Prostate gland (tissue), 2 donors: ENCODE data around the gene BBOX1.

Experiments used
- POLR2A ChIP-seq: fragments of 450-650 bp; IDR thresholded peaks from one replicate; pipeline ENCODE4 v1.6.1; 2016; ENCODE audit warnings: antibody characterized with exemption, mild to moderate bottlenecking
- TF ChIP-seq, protein P1 (sequence below), 4 experiments: fragments of 200-600 bp in 2 of 4; fragments of 450-650 bp in 2 of 4; sonication (generic) in 2 of 4; IDR thresholded peaks; 1 replicate in 3 of 4; 2 replicates in 1 of 4; pipeline ENCODE4 v1.5.1; 2016 to 2019; ENCODE audit warnings: antibody characterized with exemption in 4 of 4, mild to moderate bottlenecking in 2 of 4, moderate library complexity in 2 of 4

DNA sequence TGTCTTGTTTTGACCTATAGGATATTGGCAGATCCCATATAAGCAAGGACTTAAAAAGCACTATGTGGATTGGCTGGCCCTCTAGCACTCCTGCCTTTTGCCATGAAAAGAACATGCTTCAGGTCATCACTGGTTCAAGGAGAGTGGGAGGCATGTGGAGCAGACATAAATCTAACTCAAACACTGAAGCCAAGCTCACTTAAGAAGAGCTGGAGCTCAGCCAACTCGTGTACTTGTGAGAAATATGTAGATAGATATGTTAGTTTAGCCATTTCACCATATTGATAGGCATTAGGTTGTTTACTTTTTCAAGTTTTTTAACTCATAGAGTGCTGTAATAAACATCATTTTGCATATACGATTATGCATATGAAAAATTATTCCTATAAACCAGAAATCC, 19.9 kb upstream of the BBOX1 start:
- TF ChIP-seq, protein P1, sequence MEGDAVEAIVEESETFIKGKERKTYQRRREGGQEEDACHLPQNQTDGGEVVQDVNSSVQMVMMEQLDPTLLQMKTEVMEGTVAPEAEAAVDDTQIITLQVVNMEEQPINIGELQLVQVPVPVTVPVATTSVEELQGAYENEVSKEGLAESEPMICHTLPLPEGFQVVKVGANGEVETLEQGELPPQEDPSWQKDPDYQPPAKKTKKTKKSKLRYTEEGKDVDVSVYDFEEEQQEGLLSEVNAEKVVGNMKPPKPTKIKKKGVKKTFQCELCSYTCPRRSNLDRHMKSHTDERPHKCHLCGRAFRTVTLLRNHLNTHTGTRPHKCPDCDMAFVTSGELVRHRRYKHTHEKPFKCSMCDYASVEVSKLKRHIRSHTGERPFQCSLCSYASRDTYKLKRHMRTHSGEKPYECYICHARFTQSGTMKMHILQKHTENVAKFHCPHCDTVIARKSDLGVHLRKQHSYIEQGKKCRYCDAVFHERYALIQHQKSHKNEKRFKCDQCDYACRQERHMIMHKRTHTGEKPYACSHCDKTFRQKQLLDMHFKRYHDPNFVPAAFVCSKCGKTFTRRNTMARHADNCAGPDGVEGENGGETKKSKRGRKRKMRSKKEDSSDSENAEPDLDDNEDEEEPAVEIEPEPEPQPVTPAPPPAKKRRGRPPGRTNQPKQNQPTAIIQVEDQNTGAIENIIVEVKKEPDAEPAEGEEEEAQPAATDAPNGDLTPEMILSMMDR (IDR thresholded peaks at IDR 0.05): no peak
- no peak for TF ChIP-seq POLR2A
